Astrocyte (in vitro differentiated cells and primary cell): ENCODE data around the gene SLC26A2. TPM values are rescaled to one million over a fixed set of nuclear protein-coding genes. Genes with fewer than 3 reads are reported as not detected.

Source experiments
- DNase-seq: peaks from one replicate; pipeline ENCODE4 v3.0.0-alpha.2; 2010; ENCODE audit warnings: low read depth
- FAIRE-seq: peaks from 2 replicates; lab custom pipeline; 2011; peaks lifted over from hg19 to GRCh38; lab: Jason Lieb, UNC
- H2AFZ ChIP-seq: 2 replicates; pipeline ENCODE4 v1.6.0; 2012; ENCODE audit warnings: low read depth, low read length, inconsistent platforms
- H3K27ac ChIP-seq: 2 replicates; pipeline ENCODE4 v1.5.1; 2011; ENCODE audit warnings: low read depth, low read length, inconsistent platforms
- H3K27me3 ChIP-seq: 2 replicates; pipeline ENCODE4 v1.6.0; 2011; ENCODE audit warnings: low read length, inconsistent platforms; ENCODE audit not compliant: insufficient read depth
- H3K36me3 ChIP-seq: 2 replicates; pipeline ENCODE4 v1.5.1; 2011; ENCODE audit warnings: low read length, inconsistent platforms; ENCODE audit not compliant: insufficient read depth
- H3K4me1 ChIP-seq: 2 replicates; pipeline ENCODE4 v1.5.1; 2011; ENCODE audit warnings: low read length, inconsistent platforms; ENCODE audit not compliant: insufficient read depth
- H3K4me2 ChIP-seq: 2 replicates; pipeline ENCODE4 v1.6.0; 2012; ENCODE audit warnings: low read length, inconsistent platforms
- H3K4me3 ChIP-seq: 2 replicates; pipeline ENCODE4 v1.5.1; 2011; ENCODE audit warnings: low read depth, mild to moderate bottlenecking, low read length, inconsistent platforms; ENCODE audit not compliant: insufficient read depth
- H3K79me2 ChIP-seq: 2 replicates; pipeline ENCODE4 v1.6.0; 2012; ENCODE audit warnings: mild to moderate bottlenecking, low read length, inconsistent platforms; ENCODE audit not compliant: insufficient read depth
- H3K9ac ChIP-seq: 2 replicates; pipeline ENCODE4 v1.6.0; 2012; ENCODE audit warnings: mild to moderate bottlenecking, low read length, inconsistent platforms
- H3K9me3 ChIP-seq: 2 replicates; pipeline ENCODE4 v1.5.1; 2012; ENCODE audit warnings: low read depth, mild to moderate bottlenecking, low read length, inconsistent platforms; ENCODE audit not compliant: insufficient read depth
- H4K20me1 ChIP-seq: 2 replicates; pipeline ENCODE4 v1.6.0; 2012; ENCODE audit warnings: low read length, inconsistent platforms; ENCODE audit not compliant: insufficient read depth
- H3K27ac Mint-ChIP-seq: one replicate; pipeline ENCODE4 v1.8.0; 2021; ENCODE audit warnings: mild to moderate bottlenecking, mixed read lengths; ENCODE audit not compliant: unreplicated experiment
- H3K27me3 Mint-ChIP-seq: one replicate; pipeline ENCODE4 v1.8.0; 2021; ENCODE audit warnings: low read depth, mixed read lengths; ENCODE audit not compliant: unreplicated experiment
- H3K36me3 Mint-ChIP-seq: one replicate; pipeline ENCODE4 v1.8.0; 2021; ENCODE audit warnings: low read depth, mixed read lengths; ENCODE audit not compliant: unreplicated experiment
- H3K4me1 Mint-ChIP-seq: one replicate; pipeline ENCODE4 v1.8.0; 2021; ENCODE audit warnings: low read depth, mixed read lengths; ENCODE audit not compliant: unreplicated experiment
- H3K4me3 Mint-ChIP-seq: one replicate; pipeline ENCODE4 v1.8.0; 2021; ENCODE audit warnings: mild to moderate bottlenecking, moderate library complexity, mixed read lengths; ENCODE audit not compliant: unreplicated experiment
- H3K9me3 Mint-ChIP-seq: one replicate; pipeline ENCODE4 v1.8.0; 2021; ENCODE audit warnings: mild to moderate bottlenecking, mixed read lengths; ENCODE audit not compliant: unreplicated experiment
- EZH2 ChIP-seq: IDR thresholded peaks from 2 replicates; pipeline ENCODE4 v1.6.1; 2012; ENCODE audit warnings: mild to moderate bottlenecking, low read length, inconsistent platforms; ENCODE audit not compliant: insufficient read depth
- total RNA-seq: library from RNA; stranded (reverse); gene quantifications from 2 replicates; pipeline ENCODE4 v1.2.1, GENCODE V29; 2021
- TF ChIP-seq, protein P1 (sequence below): IDR thresholded peaks from 2 replicates; pipeline ENCODE4 v1.5.1; 2011; ENCODE audit warnings: low read depth, mild to moderate bottlenecking, inconsistent platforms, low read length, moderate library complexity; ENCODE audit not compliant: insufficient read depth

SLC26A2 gene
- total RNA-seq, 1 donor from 2014 or later: 19.8 TPM

GRCh38 chr5:149963729-149964128 is 3.2 kb downstream of the SLC26A2 start:
- peaks cover 7% of the 10 kb centered on the region for H3K79me2 ChIP-seq
- H3K27ac ChIP-seq: no peak overlapping the region
- H3K4me3 ChIP-seq: no peak overlapping the region
- Mint-ChIP-seq H3K4me1 (peaks cover 16% of the 10 kb centered on the region), H3K36me3 (no peaks in the 10 kb centered on the region), H3K27me3 (no peaks in the 10 kb centered on the region), H3K27ac (no peak overlapping the region), H3K4me3 (no peak overlapping the region), H3K9me3 (no peaks in the 10 kb centered on the region)
- H2AFZ ChIP-seq: no peak overlapping the region
- no peak overlapping the region for H3K4me2 ChIP-seq
- no peak for FAIRE-seq
- no peaks in the 10 kb centered on the region for H3K27me3 ChIP-seq
- no peak overlapping the region for H3K9ac ChIP-seq
- no peaks in the 10 kb centered on the region for H3K9me3 ChIP-seq
- peaks cover 16% of the 10 kb centered on the region for H3K4me1 ChIP-seq
- no peaks in the 10 kb centered on the region for H3K36me3 ChIP-seq
- TF ChIP-seq EZH2: no peak
- TF ChIP-seq, protein P1, sequence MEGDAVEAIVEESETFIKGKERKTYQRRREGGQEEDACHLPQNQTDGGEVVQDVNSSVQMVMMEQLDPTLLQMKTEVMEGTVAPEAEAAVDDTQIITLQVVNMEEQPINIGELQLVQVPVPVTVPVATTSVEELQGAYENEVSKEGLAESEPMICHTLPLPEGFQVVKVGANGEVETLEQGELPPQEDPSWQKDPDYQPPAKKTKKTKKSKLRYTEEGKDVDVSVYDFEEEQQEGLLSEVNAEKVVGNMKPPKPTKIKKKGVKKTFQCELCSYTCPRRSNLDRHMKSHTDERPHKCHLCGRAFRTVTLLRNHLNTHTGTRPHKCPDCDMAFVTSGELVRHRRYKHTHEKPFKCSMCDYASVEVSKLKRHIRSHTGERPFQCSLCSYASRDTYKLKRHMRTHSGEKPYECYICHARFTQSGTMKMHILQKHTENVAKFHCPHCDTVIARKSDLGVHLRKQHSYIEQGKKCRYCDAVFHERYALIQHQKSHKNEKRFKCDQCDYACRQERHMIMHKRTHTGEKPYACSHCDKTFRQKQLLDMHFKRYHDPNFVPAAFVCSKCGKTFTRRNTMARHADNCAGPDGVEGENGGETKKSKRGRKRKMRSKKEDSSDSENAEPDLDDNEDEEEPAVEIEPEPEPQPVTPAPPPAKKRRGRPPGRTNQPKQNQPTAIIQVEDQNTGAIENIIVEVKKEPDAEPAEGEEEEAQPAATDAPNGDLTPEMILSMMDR: no peak
- no peak for DNase-seq
- peaks cover 13% of the 10 kb centered on the region for H4K20me1 ChIP-seq

DNA sequence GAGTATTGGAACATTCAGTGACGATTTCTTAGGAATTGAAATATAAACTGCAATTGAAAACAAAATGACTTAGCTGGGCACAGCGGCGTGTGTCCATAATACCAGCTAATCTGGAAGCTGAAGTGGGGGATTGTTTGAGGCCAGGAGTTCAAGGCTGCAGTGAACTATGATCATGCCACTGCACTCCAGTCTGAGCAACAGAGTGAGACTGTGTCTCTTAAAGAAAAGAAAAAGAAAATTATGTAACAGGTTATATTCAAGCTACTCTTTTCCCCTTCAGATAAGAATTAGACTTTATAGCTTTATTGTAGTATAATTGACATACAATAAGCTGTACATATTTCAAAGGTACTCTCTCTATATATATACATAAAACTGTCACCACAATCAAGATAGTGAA is 6.4 kb downstream of the SLC26A2 start:
- no peak overlapping the region for H3K27ac Mint-ChIP-seq
- Histone ChIP-seq H3K9ac (no peak overlapping the region), H3K36me3 (no peaks in the 10 kb centered on the region), H3K4me1 (peaks cover under 1% of the 10 kb centered on the region), H3K27me3 (no peaks in the 10 kb centered on the region), H2AFZ (no peak overlapping the region), H3K4me3 (no peak overlapping the region), H3K79me2 (peaks cover 7% of the 10 kb centered on the region), H3K4me2 (no peak overlapping the region), H3K9me3 (no peaks in the 10 kb centered on the region), H3K27ac (no peak overlapping the region), H4K20me1 (peaks cover 19% of the 10 kb centered on the region)
- no peak overlapping the region for H3K4me3 Mint-ChIP-seq
- H3K27me3 Mint-ChIP-seq: no peaks in the 10 kb centered on the region
- TF ChIP-seq, protein P1: no peak
- no peak for TF ChIP-seq EZH2
- H3K4me1 Mint-ChIP-seq: no peaks in the 10 kb centered on the region
- DNase-seq (no peak), FAIRE-seq (no peak)
- no peaks in the 10 kb centered on the region for H3K36me3 Mint-ChIP-seq
- H3K9me3 Mint-ChIP-seq: no peaks in the 10 kb centered on the region

GRCh38 chr5:149969181-149969930 is 8.8 kb downstream of the SLC26A2 start:
- FAIRE-seq: no peak
- no peaks in the 10 kb centered on the region for H3K9me3 Mint-ChIP-seq

More at GRCh38 chr5:149969181-149969930, 8.8 kb downstream of the SLC26A2 start:
- DNase-seq: no peak
- no peaks in the 10 kb centered on the region for H3K27me3 ChIP-seq
- Mint-ChIP-seq H3K27ac (no peak overlapping the region), H3K27me3 (no peaks in the 10 kb centered on the region), H3K36me3 (no peaks in the 10 kb centered on the region), H3K4me1 (no peaks in the 10 kb centered on the region), H3K4me3 (no peak overlapping the region)
- no peaks in the 10 kb centered on the region for H3K4me1 ChIP-seq
- H3K4me2 ChIP-seq: no peak overlapping the region
- H2AFZ ChIP-seq: no peak overlapping the region
- H3K79me2 ChIP-seq: peaks cover 3% of the 10 kb centered on the region
- no peak overlapping the region for H3K9ac ChIP-seq
- TF ChIP-seq, protein P1: no peak
- no peak for TF ChIP-seq EZH2
- no peaks in the 10 kb centered on the region for H3K36me3 ChIP-seq
- no peak overlapping the region for H3K27ac ChIP-seq
- no peaks in the 10 kb centered on the region for H3K9me3 ChIP-seq
- no peak overlapping the region for H3K4me3 ChIP-seq
- H4K20me1 ChIP-seq: peaks cover 15% of the 10 kb centered on the region
